HG03439 (cell line): ENCODE data around the gene IFITM5.
A peak's percentile ranks its signal among the peaks of the same experiment; 100 is the strongest.

Experiments used
- ATAC-seq: cut with Tn5 transposase; IDR thresholded peaks from one replicate; pipeline ENCODE4 v1.9.1; 2021; ENCODE audit warnings: mild to moderate bottlenecking, moderate library complexity; ENCODE audit not compliant: unreplicated experiment

The IFITM5 gene

DNA sequence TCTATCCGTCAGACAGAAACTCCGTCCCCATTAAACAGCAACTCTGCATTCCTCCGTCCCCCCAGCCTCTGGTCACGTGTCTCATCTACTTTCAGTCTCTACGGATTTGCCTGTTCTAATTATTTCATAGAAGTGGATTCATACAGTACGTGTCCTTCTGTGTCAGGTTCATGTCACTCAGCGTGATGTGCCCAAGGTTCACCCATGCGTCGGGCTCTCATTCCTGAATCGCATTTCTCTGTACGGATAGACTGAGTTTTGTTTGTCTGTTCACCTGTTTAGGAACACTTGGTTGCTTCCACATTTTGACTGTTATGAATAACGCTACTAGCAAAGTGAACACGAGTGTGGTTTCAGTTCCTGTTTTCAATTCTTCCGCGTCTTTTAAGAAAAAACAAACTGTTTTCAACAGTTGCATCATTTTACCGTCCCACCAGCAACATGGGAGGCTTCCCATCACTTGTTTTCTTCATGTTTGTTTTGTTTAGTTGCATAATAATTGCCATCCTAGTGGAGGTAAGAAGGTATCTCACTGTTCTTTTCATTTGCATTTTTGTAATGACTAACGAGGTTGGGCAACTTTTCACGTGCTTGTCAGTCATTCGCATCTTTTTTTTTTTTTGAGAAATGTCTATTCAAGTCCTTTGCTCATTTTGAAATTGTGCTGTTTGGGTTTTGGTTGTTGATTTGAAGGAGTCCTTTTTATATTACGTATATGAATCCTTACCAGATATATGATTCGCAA lies 30.0 kb downstream of the IFITM5 start:
- ATAC-seq, result peak; percentile 67

GRCh38 chr11:268716-269145 lies 30.6 kb downstream of the IFITM5 start:
- peak; percentile 47 for ATAC-seq

DNA sequence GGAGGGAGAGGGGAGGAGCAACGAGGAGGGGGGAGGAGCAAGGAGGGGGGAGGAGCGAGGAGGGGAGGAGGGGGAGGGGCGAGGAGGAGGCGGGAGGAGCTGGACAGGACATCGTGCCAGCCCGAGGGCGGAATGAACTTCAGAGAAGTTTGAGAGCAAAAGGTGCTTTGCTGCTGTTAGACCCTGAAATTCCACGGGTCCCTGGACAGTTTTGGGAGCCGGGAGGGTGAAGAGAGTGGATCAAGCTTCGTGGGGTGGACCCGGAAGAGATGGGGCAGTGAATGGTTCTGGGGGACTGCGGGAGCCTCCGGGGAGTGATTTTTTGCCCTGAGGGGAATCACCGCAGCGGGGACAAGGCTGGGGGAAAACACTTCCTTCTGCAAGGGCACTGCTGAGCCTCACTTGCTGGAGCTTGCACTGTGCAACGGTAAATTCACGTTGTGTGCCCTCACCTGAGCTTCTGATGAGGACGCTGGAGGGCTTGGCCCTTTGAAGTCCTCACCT lies 31.8 kb downstream of the IFITM5 start:
- ATAC-seq, result no peak

GRCh38 chr11:266676-267439 lies 32.5 kb downstream of the IFITM5 start:
- ATAC-seq, result no peak

GRCh38 chr11:261624-262023 lies 37.7 kb downstream of the IFITM5 start:
- no peak for ATAC-seq

GRCh38 chr11:259413-259812 lies 39.9 kb downstream of the IFITM5 start:
- no peak for ATAC-seq

DNA sequence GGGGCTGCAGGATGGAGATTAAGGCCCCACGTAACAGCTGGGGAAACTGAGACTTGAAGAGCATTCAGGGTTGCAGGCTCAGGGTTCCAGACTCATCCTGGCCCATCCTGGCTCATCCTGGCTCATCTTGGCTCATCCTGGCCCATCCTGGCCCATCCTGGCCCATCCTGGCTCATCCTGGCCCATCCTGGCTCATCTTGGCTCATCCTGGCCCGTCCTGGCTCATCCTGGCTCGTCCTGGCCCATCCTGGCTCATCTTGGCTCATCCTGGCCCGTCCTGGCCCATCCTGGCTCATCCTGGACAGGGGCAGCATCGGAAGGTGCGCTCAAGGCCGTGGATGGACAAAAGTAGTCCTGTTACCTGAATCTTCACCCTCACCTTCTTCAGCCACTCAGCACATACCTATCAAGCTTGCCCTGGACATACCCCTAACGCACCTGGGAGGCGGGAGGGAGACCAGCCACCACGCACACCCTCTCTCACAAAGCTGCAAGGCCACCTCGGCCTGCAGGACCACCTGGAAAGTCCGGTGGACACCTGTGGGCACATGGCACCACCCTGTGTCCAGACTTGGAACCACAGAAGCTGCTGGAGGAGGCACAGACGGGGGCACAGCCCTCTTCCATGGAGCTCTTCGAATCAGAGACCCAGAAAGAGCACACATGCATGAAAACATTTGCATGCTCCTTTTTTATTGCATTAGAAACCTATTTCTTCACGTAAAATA lies 41.4 kb downstream of the IFITM5 start:
- no peak for ATAC-seq

DNA sequence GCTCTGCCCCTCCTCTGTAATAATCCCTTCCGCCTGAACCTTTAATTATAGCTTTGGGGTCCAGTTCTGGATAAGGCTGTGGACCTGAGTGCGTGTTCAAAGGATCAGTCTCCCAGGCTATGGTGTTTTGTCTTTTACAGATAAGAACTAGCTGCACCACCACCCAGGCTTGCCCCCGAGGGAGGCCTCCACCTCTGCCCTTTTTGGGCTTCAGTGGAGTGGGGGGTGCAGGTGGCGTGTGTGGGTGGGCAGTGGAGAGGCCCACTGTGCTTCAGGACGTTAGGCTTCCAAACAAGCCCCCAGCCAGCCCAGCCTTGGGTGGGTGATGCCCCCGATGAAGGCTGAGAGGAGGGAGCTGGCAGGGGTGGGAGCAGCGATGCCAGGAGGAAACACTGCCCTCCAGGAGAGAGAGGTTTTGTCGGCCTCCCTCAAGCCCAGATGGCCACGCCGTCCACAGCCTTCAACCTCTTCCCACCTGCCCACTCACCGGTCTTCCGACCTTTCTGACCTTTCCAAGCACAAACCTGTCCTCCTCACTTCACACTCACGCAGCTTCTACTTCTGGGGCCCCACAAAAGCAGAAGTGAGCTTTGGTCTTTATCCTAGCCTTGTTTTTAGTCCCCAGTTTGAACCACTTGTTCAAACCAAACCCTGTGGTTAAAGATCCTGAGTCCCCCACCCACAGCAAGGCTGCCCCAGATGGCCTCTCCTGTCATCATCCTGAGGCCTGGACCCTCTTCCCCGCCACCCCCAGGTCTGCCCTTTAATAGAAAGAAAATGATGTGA lies 42.2 kb downstream of the IFITM5 start:
- no peak for ATAC-seq

- ATAC-seq, result no peak
These were observed 43.5 kb downstream of the IFITM5 start for GRCh38 chr11:255816-256215.

- no peak for ATAC-seq
These were observed 44.1 kb downstream of the IFITM5 start for GRCh38 chr11:255176-255575.

- ATAC-seq, result no peak
These were observed 45.4 kb downstream of the IFITM5 start for GRCh38 chr11:253886-254270.

GRCh38 chr11:253160-253885 lies 46.0 kb downstream of the IFITM5 start:
- no peak for ATAC-seq

- no peak for ATAC-seq
These were observed 46.7 kb downstream of the IFITM5 start for GRCh38 chr11:252666-253065.

DNA sequence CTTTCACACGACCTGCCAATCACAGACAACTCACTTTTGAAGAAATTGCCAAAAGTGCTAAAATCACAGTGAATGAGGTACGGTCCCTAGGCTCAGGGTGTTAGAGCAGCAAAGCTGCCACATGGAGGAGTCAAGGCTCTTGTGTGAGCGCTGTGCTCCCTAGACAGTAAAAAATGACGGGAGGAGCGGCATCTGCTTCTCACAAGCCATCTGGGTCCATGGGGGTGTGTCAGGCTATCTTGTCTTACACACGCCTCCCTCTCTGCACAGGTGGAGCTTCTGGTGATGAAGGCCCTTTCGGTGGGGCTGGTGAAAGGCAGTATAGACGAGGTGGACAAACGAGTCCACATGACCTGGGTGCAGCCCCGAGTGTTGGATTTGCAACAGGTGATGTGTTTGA lies 47.8 kb downstream of the IFITM5 start:
- no peak for ATAC-seq

GRCh38 chr11:250740-251299 lies 48.5 kb downstream of the IFITM5 start:
- no peak for ATAC-seq

DNA sequence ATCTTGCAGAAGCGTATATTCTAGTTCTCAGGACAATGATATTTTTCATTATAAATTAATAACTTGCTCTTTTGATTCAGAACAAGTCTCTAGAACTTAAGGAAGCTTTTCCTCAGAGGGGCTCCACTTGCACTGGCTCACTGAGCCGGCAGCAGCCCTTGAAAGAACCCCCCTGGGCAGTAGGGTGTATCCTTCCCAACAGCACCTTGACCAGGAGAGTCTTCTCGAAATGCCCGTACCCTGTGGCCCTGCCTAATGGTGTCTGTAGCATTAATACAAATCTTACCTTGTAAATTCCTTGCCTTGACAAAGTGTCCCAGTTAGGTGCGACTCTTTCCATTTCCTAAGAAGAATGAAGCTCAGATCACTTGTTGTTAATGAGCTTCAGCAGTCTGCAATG lies 49.1 kb downstream of the IFITM5 start:
- ATAC-seq, result no peak

GRCh38 chr11:249062-249461 lies 50.3 kb downstream of the IFITM5 start:
- no peak for ATAC-seq
